ENCODE results near the gene HABP4.

DNA sequence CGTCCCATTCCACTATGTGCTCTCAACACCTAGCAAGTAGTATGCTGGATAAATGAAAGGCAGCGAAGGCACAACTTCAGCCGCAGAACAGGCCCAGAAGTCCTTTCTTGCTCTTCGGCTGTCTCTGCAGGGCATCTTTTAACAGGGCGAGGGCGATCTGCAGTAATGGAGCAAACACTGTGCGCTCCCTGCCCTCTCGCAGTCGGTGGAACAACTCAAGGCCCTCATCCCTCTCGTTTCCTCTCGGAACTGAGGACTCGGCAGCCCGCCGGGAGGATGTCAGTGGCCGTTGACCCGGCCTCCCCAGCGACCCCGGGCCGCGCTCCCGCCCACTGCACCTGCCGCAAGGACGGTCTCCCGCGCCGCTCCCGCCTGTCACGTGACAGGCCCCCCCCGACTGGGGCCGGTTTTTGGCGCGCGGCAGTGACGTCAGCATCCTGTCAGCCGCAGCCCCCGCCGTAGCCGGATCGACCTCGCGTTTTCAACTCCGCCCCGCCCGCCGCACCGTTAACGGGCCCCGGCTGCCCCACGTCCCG, 32.9 kb upstream of the HABP4 start:
- no peak for TF ChIP-seq EZH2 (IDR thresholded peaks at IDR 0.05; ENCODE audit: borderline replicate concordance, control insufficient read depth, low read depth, low read length)
- peak; percentile 45; the same call in 1 of the 2 replicates for TF ChIP-seq TAF1 (IDR thresholded peaks at IDR 0.05; ENCODE audit: borderline replicate concordance, low read depth, low read length)

All from GM12878 (cell line).